Endodermal cell (in vitro differentiated cells): ENCODE results near the gene CCDC34. TPM values are rescaled to one million over a fixed set of nuclear protein-coding genes. Genes with fewer than 3 reads are reported as not detected.

Experiments used
- DNase-seq: peaks from one replicate; pipeline ENCODE4 v3.0.0-alpha.2; 2017
- H3K27ac ChIP-seq: 2 replicates; pipeline ENCODE4 v1.5.1; 2013; ENCODE audit warnings: mild to moderate bottlenecking, low read depth, low read length, moderate library complexity
- H3K27me3 ChIP-seq: 2 replicates; pipeline ENCODE4 v1.6.1; 2013; ENCODE audit warnings: mild to moderate bottlenecking, low read length, moderate library complexity; ENCODE audit not compliant: insufficient read depth, control insufficient read depth, poor library complexity, severe bottlenecking
- H3K36me3 ChIP-seq: 2 replicates; pipeline ENCODE4 v1.7.0; 2013; ENCODE audit warnings: mild to moderate bottlenecking, low read length, moderate library complexity; ENCODE audit not compliant: control insufficient read depth, insufficient read depth
- H3K4me1 ChIP-seq: one replicate; pipeline ENCODE4 v1.7.0; 2013; ENCODE audit warnings: low read length; ENCODE audit not compliant: control insufficient read depth, insufficient read depth
- H3K4me3 ChIP-seq: 2 replicates; pipeline ENCODE4 v1.5.1; 2013; ENCODE audit warnings: mild to moderate bottlenecking, low read length, moderate library complexity
- H3K9ac ChIP-seq: 2 replicates; pipeline ENCODE4 v1.6.1; 2013; ENCODE audit warnings: mild to moderate bottlenecking, low read length, moderate library complexity; ENCODE audit not compliant: poor library complexity, severe bottlenecking; ENCODE audit errors: extremely low read depth
- H3K9me3 ChIP-seq: 2 replicates; pipeline ENCODE4 v1.6.1; 2013; ENCODE audit warnings: mild to moderate bottlenecking, low read length, moderate library complexity; ENCODE audit not compliant: control insufficient read depth
- H3K27ac Mint-ChIP-seq: 2 replicates; pipeline ENCODE4 v1.8.0; 2020; ENCODE audit warnings: mixed read lengths
- H3K27me3 Mint-ChIP-seq: 2 replicates; pipeline ENCODE4 v1.8.0; 2021; ENCODE audit warnings: mild to moderate bottlenecking, mixed read lengths; ENCODE audit not compliant: insufficient read depth
- H3K36me3 Mint-ChIP-seq: 2 replicates; pipeline ENCODE4 v1.8.0; 2020; ENCODE audit warnings: low read depth, mixed read lengths
- H3K4me1 Mint-ChIP-seq: 2 replicates; pipeline ENCODE4 v1.8.0; 2020; ENCODE audit warnings: mixed read lengths
- H3K4me3 Mint-ChIP-seq: 2 replicates; pipeline ENCODE4 v1.8.0; 2020; ENCODE audit warnings: mild to moderate bottlenecking, moderate library complexity, mixed read lengths
- H3K9me3 Mint-ChIP-seq: 2 replicates; pipeline ENCODE4 v1.8.0; 2020; ENCODE audit warnings: mild to moderate bottlenecking, mixed read lengths
- WGBS, 2 experiments: methylation state at CpG; one replicate each; pipeline versions ENCODE4 v1.1.5 to v1.1.7; 2013; ENCODE audit warnings: missing lambda C conversion rate in 2 of 2, mixed read lengths in 1 of 2; ENCODE audit not compliant: insufficient coverage in 1 of 2, insufficient read length in 1 of 2; 5-methylcytosine and 5-hydroxymethylcytosine counted together
- total RNA-seq, 2 donors: library from RNA; stranded (reverse); fragmentation: NEBNext Ultra II Directional in 1 of 2; extraction: Animal tissue kit (Norgen Biotek cat#: 25700) in 1 of 2; gene quantifications; 2 replicates in 1 of 2; 3 replicates in 1 of 2; pipeline ENCODE4 v1.2.1, GENCODE V29; 2021
- TF ChIP-seq, protein P1 (sequence below): fragments of 200-600 bp; sonication (generic); conservative IDR thresholded peaks from 2 replicates; pipeline ENCODE4 v1.5.0; 2021; ENCODE audit warnings: antibody characterized with exemption, mild to moderate bottlenecking

Gene CCDC34
- total RNA-seq, 2 donors from 2014 or later = 26.2 to 38.1 TPM

DNA sequence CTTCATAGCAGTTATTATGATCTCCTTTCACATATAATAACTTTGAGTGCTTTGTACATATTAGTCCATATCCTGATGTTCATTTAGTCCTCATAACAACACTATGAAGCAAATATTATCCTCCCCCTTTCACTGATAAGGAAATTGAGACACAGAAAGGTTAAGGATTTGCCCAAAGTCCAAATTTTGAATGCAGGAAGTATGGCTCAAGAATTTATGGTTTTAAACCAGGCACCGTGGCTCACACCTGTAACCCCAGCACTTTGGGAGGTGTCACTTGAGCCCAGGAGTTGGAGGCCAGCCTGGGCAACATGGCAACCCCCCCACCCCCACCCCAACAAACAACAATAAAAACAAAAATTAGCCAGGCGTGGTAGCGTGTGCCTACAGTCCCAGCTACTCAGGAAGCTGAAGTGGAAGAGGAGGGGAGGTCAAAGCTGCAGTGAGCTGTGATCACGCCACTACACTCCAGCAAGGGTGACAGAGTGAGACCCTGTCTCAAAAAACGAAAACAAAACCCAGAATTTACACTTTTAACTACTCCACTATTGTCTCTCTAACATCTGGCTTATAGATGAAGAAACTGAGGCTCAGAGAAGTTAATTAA lies 8.6 kb downstream of the CCDC34 start:
- peaks cover 27% of the 10 kb centered on the region for H3K4me1 Mint-ChIP-seq
- H3K9ac ChIP-seq = no peak overlapping the region
- H3K36me3 ChIP-seq = peaks cover 9% of the 10 kb centered on the region
- H3K4me3 ChIP-seq = no peak overlapping the region
- WGBS, 2 experiments = 93% methylated on average over 5 of the region's 5 CpGs; no CpG with 5 or more reads in 1 of the 2 experiments
- no peaks in the 10 kb centered on the region for H3K9me3 ChIP-seq
- H3K27me3 ChIP-seq = no peaks in the 10 kb centered on the region
- H3K4me3 Mint-ChIP-seq = no peak overlapping the region
- H3K27ac ChIP-seq = no peak overlapping the region
- DNase-seq = no peak
- H3K27ac Mint-ChIP-seq = no peak overlapping the region
- H3K9me3 Mint-ChIP-seq = no peaks in the 10 kb centered on the region
- TF ChIP-seq, protein P1, sequence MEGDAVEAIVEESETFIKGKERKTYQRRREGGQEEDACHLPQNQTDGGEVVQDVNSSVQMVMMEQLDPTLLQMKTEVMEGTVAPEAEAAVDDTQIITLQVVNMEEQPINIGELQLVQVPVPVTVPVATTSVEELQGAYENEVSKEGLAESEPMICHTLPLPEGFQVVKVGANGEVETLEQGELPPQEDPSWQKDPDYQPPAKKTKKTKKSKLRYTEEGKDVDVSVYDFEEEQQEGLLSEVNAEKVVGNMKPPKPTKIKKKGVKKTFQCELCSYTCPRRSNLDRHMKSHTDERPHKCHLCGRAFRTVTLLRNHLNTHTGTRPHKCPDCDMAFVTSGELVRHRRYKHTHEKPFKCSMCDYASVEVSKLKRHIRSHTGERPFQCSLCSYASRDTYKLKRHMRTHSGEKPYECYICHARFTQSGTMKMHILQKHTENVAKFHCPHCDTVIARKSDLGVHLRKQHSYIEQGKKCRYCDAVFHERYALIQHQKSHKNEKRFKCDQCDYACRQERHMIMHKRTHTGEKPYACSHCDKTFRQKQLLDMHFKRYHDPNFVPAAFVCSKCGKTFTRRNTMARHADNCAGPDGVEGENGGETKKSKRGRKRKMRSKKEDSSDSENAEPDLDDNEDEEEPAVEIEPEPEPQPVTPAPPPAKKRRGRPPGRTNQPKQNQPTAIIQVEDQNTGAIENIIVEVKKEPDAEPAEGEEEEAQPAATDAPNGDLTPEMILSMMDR = no peak
- H3K36me3 Mint-ChIP-seq = peaks cover 18% of the 10 kb centered on the region
- no peaks in the 10 kb centered on the region for H3K27me3 Mint-ChIP-seq
- H3K4me1 ChIP-seq = peaks cover 2% of the 10 kb centered on the region

DNA sequence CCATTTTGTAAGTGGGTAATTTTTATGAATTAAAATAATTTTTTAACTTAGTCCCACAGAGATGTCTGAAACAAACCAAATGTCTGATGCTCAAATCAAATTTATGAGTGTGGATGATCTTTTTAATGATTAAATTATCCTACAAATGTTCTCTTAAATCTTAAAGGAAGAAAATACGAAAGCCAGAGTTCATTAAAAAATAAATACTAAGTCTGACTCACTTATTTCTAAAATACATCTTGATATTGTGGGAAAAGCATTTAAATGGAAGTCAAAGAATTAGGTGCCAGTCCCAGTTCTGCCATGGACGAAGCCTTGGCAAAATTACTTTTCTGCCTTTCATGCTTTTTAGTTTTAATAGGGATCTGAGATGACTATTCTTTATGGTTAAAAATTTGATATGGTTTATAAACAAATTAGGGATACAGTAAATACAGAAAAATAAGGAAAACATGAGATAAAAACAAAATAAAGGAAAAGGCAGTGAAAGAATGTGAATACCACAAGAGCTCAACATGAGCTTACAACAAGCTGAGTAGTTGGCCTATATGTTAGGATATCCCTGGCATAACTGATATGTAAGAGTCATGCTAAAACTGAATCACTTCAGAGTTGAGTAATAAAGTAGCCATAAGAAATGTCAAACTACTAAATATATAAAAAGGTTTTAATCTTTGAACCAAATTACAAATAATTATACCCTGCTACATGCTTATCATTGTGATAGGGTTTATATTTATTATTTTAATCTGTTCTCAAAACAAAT lies 9.2 kb downstream of the CCDC34 start:
- H3K4me3 Mint-ChIP-seq = no peak overlapping the region
- peaks cover 18% of the 10 kb centered on the region for H3K36me3 Mint-ChIP-seq
- Histone ChIP-seq H3K4me3 (no peak overlapping the region), H3K9me3 (no peaks in the 10 kb centered on the region), H3K27me3 (no peaks in the 10 kb centered on the region), H3K27ac (no peak overlapping the region), H3K36me3 (peaks cover 10% of the 10 kb centered on the region), H3K4me1 (peaks cover 7% of the 10 kb centered on the region), H3K9ac (no peak overlapping the region)
- 86 to 96% methylated on average over 1 of the region's 2 CpGs for WGBS, 2 experiments
- H3K9me3 Mint-ChIP-seq = no peaks in the 10 kb centered on the region
- DNase-seq = no peak
- TF ChIP-seq, protein P1 = no peak
- no peaks in the 10 kb centered on the region for H3K27me3 Mint-ChIP-seq
- peaks cover 25% of the 10 kb centered on the region for H3K4me1 Mint-ChIP-seq
- H3K27ac Mint-ChIP-seq = no peak overlapping the region

DNA sequence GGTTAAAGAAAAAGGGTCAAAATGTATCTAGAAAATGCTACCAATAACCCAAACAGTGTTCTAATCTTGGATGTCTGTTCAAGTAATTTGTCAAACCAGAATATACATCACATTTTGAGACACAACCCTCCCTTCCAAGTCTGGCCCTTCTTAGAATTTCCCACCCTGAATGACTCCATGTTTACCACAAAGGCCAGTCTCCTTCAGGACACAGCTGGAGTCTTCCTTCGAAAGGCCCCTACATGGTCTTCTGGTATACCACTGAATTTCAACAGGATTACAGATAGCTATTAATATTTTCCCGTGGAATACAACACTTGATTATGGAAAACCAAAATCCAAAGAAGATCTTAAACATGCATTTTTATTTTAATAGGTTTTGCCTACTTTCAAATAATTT lies 10.2 kb downstream of the CCDC34 start:
- 88 to 91% methylated on average over 1 to 2 of the region's 2 CpGs for whole genome bisulfite sequencing, 2 experiments
- Mint-ChIP-seq H3K9me3 (no peaks in the 10 kb centered on the region), H3K27ac (no peak overlapping the region), H3K36me3 (peaks cover 18% of the 10 kb centered on the region), H3K27me3 (no peaks in the 10 kb centered on the region), H3K4me3 (no peak overlapping the region), H3K4me1 (peaks cover 33% of the 10 kb centered on the region)
- Histone ChIP-seq H3K9me3 (no peaks in the 10 kb centered on the region), H3K36me3 (peaks cover 10% of the 10 kb centered on the region), H3K27me3 (no peaks in the 10 kb centered on the region), H3K4me3 (no peak overlapping the region), H3K9ac (no peak overlapping the region), H3K27ac (no peak overlapping the region), H3K4me1 (peaks cover 15% of the 10 kb centered on the region)
- no peak for DNase-seq
- TF ChIP-seq, protein P1 = no peak
